GM12865 (cell line): ENCODE measurements around the gene ZFHX3.
"Not testable (repeated sequence)": the region's sequence is repeated elsewhere in the genome, so short reads cannot be mapped to it uniquely, and the experiment has no call there.

Experiments used
- DNase-seq: peaks from one replicate; pipeline ENCODE4 v3.0.0; 2010; ENCODE audit warnings: low read depth
- H3K4me3 ChIP-seq: 2 replicates; pipeline ENCODE4 v1.5.1; 2011; ENCODE audit warnings: mild to moderate bottlenecking, low read depth, low read length, control low read depth
- TF ChIP-seq, protein P1 (sequence below): IDR thresholded peaks from 2 replicates; pipeline ENCODE4 v1.5.1; 2011; ENCODE audit warnings: low read length, control low read depth, low read depth, inconsistent platforms; ENCODE audit not compliant: insufficient read depth; ENCODE audit errors: missing control alignments

The ZFHX3 gene

DNA sequence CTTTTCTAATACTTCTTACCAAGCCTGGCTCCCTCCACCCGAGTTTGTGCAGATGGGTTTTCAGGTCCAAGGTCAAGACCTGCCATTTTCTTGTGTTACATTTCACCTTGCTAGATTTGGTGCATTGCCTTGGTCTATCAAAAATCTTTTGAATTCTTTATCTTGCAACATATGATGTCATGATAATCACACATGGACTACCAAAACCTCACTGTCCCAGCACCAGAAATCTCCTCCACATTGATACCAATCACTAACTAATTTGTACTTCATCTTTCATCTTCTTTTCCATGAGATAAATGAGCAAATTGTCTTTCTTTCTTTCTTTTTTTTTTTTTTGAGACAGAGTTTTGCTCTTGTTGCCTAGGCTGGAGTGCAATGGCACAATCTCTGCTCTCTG lies 33.0 kb upstream of the ZFHX3 start:
- H3K4me3 ChIP-seq = no peak overlapping the region
- TF ChIP-seq, protein P1, sequence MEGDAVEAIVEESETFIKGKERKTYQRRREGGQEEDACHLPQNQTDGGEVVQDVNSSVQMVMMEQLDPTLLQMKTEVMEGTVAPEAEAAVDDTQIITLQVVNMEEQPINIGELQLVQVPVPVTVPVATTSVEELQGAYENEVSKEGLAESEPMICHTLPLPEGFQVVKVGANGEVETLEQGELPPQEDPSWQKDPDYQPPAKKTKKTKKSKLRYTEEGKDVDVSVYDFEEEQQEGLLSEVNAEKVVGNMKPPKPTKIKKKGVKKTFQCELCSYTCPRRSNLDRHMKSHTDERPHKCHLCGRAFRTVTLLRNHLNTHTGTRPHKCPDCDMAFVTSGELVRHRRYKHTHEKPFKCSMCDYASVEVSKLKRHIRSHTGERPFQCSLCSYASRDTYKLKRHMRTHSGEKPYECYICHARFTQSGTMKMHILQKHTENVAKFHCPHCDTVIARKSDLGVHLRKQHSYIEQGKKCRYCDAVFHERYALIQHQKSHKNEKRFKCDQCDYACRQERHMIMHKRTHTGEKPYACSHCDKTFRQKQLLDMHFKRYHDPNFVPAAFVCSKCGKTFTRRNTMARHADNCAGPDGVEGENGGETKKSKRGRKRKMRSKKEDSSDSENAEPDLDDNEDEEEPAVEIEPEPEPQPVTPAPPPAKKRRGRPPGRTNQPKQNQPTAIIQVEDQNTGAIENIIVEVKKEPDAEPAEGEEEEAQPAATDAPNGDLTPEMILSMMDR = no peak
- no peak for DNase-seq

DNA sequence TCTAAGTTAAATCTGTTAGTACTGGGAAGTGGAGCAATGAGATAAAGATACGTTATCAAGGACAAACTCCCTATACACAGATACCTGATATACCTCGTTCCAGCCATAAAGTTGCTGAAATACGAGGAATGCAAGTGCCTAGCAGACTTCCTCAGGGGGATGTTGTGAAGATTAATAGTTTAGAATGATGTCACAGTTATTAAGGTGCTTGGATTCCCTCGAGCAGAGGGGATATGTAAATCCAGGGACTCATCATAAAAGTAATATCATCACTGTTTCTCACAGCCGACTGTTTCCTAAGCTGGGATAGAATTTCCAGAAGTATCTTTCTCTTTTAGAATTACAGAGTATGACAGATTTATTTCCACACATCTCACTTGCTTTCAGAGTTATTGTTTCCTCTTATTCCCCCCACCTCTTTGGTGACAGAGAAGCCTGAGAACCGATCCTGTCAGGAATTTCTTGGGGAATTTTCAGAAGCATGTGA lies 28.4 kb upstream of the ZFHX3 start:
- TF ChIP-seq, protein P1 = no peak
- no peak for DNase-seq
- H3K4me3 ChIP-seq = no peak overlapping the region

DNA sequence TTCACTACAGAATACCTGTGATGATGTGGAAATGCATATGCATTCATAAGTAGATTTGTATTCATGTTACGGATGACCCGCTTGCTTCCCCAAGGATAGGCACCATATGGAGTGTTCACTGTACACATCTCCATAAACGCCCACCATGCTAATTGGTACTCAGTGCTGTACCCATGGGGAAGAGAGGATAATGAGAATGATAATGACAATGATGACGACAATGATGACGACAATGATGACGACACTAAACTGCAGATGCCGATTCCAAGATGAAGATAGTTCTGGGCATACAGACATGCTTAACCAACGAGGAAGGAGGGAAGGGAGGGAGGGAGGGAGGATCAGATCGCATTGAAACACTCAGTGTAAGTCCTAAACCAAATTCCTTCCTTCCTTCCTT lies 26.5 kb upstream of the ZFHX3 start:
- no peak overlapping the region for H3K4me3 ChIP-seq
- no peak for DNase-seq
- TF ChIP-seq, protein P1 = no peak

DNA sequence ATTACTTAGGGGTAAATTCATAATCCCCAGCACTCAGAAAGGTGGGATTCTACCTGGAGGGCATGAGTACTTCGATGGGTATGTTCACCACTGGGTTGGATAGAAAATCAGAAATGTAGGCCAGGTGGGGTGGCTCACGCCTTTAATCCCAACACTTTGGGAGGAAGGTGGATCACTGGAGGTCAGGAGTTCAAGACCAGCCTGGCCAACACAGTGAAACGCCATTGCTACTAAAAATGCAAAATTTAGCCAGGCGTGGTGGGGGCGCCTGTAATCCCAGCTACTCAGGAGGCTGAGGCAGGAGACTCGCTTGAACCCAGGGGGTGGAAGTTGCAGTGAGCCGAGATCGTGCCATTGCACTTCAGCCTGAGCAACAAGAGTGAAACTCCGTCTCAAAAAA lies 24.1 kb upstream of the ZFHX3 start:
- not testable (repeated sequence) for H3K4me3 ChIP-seq, DNase-seq

DNA sequence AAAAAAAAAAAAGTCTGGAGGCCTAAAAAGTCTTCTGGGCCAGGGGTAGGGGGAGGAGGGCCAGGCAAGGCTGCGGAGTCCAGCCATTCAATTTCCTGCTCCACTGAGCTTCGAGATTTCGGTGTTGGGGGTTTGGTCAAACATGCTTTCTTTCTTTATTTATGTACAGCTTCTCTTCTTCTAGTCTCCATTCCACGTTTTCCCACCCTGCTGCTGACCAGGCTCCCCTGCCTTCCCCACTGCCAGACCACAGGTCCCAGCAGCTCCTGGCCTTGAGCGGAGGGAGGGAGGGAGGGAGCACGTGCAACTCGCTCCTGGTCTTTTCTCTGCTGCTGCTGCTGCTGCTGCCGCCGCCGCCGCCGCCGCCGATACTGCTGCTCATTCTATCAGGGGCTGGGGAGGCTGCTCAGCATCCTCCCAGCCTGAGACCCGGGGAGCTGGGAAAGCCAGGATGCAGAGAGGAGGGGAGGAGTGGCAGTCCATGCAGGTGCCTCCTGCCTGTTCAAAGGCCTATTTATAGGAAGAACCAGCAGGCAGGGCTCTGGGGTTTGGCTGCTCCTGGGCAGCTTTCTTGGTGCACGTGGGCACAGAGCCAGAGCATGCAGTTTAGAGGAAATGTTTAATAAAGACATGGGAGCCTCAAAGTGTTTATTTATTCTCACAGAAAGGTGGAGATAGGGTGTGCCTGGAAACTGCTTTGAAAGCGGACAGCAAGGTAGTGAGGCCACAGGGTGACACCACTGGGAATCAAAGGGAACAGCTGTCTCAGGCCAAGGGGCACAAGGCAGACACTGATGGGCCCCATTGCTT lies 23.4 kb upstream of the ZFHX3 start:
- DNase-seq = no peak
- H3K4me3 ChIP-seq = no peak overlapping the region
- TF ChIP-seq, protein P1 = no peak

DNA sequence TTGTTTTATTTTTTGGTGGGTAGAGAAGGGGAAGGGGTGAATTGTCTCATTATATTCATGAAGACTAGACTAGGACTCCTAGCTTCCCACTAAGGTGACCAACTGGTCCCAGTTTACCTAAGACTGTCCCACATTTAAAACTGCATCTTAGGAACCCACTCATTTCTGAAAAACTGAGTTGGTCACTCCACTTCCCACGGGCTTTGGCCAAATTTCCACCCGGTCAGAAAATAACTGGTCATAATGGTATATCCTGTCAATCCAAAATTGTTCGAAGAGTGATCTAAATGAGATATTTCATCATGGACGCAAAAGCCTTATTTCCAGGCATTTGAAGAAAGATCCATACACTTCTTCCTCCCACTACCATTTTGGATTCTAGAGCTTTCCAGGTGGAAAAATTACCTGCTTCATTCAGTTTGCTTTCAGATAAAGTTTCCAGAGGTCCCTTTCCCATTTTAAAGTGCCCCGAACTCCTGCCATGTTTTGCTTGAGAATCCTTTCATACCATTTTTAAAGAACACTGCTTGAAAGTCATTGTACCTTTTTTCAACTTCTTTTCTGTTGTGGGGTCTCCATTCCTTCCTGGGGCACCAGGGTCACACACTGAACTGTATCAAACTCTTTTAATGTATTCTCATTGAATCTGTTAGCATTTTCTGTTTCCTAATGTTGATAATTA lies 21.8 kb upstream of the ZFHX3 start:
- TF ChIP-seq, protein P1 = no peak
- DNase-seq = no peak
- no peak overlapping the region for H3K4me3 ChIP-seq

DNA sequence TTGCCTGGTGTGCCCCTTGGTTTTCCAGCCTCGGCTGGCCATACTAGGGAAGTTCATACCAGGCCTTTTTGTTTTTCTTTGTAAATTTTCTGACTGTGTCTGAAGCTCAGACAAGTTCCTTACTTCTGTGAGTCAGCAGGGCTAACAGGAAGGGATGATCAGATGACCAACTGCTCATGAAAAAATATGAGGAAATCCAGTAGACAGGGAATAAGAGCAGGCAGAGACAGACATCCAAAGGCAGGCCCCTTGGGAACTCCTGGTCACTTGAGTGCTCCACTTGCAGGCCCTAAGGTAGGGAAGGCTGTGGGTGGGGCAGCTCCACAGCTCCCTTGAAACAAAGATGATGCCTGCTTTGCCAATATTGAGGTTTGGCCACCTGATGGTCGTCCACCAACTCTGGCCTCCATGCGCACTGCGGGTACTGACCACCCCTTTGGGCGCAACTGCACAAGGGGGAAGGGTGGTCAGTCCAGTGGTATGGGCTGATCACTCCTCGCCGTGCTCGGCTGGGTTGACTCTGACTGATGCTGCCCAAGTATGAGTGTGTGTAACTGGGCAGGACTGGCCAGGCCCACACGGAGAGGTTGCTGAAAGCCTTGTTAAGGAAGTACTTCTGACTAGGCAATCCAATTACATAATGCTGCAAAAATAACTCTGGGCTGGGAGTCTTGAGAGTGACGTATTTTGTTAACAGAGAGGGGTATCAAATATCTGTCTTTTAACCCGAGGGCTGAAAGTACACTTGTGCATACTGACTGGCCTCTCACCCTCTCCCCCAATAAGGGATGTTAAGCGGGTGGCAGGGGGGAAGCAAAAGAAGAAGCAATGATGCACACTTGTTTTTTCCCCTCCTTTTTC lies 20.8 kb upstream of the ZFHX3 start:
- no peak overlapping the region for H3K4me3 ChIP-seq
- no peak for DNase-seq
- TF ChIP-seq, protein P1 = no peak
